Epithelial cell of proximal tubule (primary cell): Measurements from ENCODE around the gene ZNF830. TPM values are rescaled to one million over a fixed set of nuclear protein-coding genes. Genes with fewer than 3 reads are reported as not detected.

Experiments
- DNase-seq: peaks from one replicate; pipeline ENCODE4 v3.0.0-alpha.2; 2011; ENCODE audit warnings: low read depth
- H3K4me3 ChIP-seq: 2 replicates; pipeline ENCODE4 v1.5.1; 2011; ENCODE audit warnings: low read depth, mild to moderate bottlenecking, low read length
- CTCF ChIP-seq: conservative IDR thresholded peaks from 2 replicates; pipeline ENCODE4 v1.5.1; 2012; ENCODE audit warnings: low read depth, mild to moderate bottlenecking, low read length
- total RNA-seq: library from RNA; depleted of rRNA; stranded (reverse); fragments of >200 nt; gene quantifications from 2 replicates; pipeline ENCODE4 v1.2.3, GENCODE V29; 2015

The ZNF830 gene
- total RNA-seq, 1 donor from 2014 or later = 17.7 TPM

DNA sequence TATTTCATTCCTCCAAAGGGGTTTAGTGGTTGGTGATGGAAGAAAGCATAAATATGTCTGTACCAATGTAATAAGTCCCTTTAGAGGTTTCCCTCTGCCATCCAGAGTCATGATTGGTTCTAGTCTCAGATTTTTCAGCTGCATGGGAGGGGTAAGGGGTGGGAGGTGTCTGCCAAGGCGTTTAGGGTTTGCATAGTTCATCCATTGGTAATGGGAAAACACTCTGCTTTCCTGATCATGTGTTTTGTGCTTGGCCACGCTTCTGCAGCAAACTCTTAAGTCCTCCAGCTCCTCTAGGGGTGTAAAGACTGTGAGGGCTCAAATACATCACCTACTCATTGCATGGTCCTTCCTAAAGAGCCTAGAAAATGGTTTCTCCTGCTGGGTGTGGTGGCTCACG, 48.8 kb downstream of the ZNF830 start:
- DNase-seq = no peak
- H3K4me3 ChIP-seq = no peak overlapping the region
- no peak for TF ChIP-seq CTCF

DNA sequence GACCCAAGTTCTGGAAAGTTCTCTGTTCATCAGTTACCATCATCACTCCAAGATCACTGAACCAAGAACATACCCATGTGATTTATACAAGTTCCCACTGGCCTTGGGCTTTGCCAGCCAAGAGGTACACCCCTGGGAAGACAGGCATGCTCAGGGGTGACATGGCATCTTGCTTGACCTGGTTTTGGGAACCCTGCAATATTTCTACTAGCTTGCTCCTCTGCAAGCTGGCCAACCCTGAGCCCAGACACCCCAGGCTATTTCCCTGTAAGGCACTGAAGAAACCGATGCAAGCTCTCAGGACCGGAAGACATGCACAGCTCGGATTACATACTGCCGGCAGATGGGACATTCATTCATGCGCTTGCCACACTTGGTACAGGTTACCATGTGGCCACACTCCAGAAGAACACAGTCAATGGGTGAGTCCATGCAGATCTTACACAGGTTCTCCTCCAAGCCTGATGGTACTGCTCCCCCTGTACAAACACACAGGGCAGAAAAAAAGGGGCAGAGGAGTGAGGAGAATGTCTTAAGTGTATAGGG, 50.4 kb downstream of the ZNF830 start:
- H3K4me3 ChIP-seq = no peak overlapping the region
- DNase-seq = no peak
- TF ChIP-seq CTCF = no peak

Other genes with a start within 250 kb of the ZNF830 start
- gene CCT6B, start 80 bp upstream of the ZNF830 start, total RNA-seq = 0.36 and 4.4 TPM in 2 replicates
- 36.2 and 40.9 TPM in 2 replicates for gene LIG3, start 19.0 kb downstream of the ZNF830 start, total RNA-seq
- 17.7 and 31.5 TPM in 2 replicates for gene RFFL, start 102.2 kb downstream of the ZNF830 start, total RNA-seq
- gene RAD51D, start 158.3 kb downstream of the ZNF830 start, total RNA-seq = 14.5 and 17.2 TPM in 2 replicates
- gene FNDC8, start 160.1 kb downstream of the ZNF830 start, total RNA-seq = not detected in 2 replicates
- 27.0 and 38.8 TPM in 2 replicates for gene NLE1, start 180.8 kb downstream of the ZNF830 start, total RNA-seq
- gene UNC45B, start 186.3 kb downstream of the ZNF830 start, total RNA-seq = not detected in 2 replicates
- gene SLC35G3, start 232.9 kb downstream of the ZNF830 start, total RNA-seq = not detected in 2 replicates